SU-DHL-6 (cell line): Measurements from ENCODE around the gene ENTPD8.
"Not testable (repeated sequence)": the region's sequence is repeated elsewhere in the genome, so short reads cannot be mapped to it uniquely, and the experiment has no call there.

Experiments used
- H2AFZ ChIP-seq: fragments of 200-600 bp; sonication (generic); 2 replicates; pipeline ENCODE4 v1.6.1; 2014; ENCODE audit warnings: low read depth, mild to moderate bottlenecking, moderate library complexity, mixed read lengths, antibody characterized with exemption, low read length; ENCODE audit not compliant: severe bottlenecking
- H3F3A ChIP-seq: fragments of 200-600 bp; shearing (Covaris generic); 2 replicates; pipeline ENCODE4 v1.6.0; 2016; ENCODE audit warnings: antibody characterized with exemption, mild to moderate bottlenecking; ENCODE audit not compliant: insufficient read depth
- H3K27ac ChIP-seq: fragments of 200-600 bp; sonication (generic); 2 replicates; pipeline ENCODE4 v1.5.1; 2016; ENCODE audit warnings: low read depth, mild to moderate bottlenecking, low read length, moderate library complexity, mixed read lengths
- H3K27me3 ChIP-seq: fragments of 200-600 bp; sonication (generic), shearing (Covaris generic); 2 replicates; pipeline ENCODE4 v1.6.0; 2014; ENCODE audit warnings: mild to moderate bottlenecking, low read length
- H3K36me3 ChIP-seq: fragments of 200-600 bp; sonication (generic); 2 replicates; pipeline ENCODE4 v1.6.1; 2014; ENCODE audit warnings: mild to moderate bottlenecking, low read length, mixed read lengths
- H3K4me2 ChIP-seq: fragments of 300-600, 200-600 bp; shearing (Covaris generic), sonication (generic); 2 replicates; pipeline ENCODE4 v1.6.0; 2014; ENCODE audit warnings: low read length, low read depth, mild to moderate bottlenecking; ENCODE audit not compliant: poor library complexity, severe bottlenecking
- H3K4me3 ChIP-seq: fragments of 200-600 bp; sonication (generic); 2 replicates; pipeline ENCODE4 v1.5.1; 2014; ENCODE audit warnings: antibody characterized with exemption, low read length, mild to moderate bottlenecking, mixed read lengths; ENCODE audit not compliant: insufficient read depth, poor library complexity, severe bottlenecking
- H3K79me2 ChIP-seq: fragments of 200-600 bp; sonication (generic); 2 replicates; pipeline ENCODE4 v1.6.1; 2014; ENCODE audit warnings: mild to moderate bottlenecking, low read length, moderate library complexity; ENCODE audit not compliant: insufficient read depth
- H3K9ac ChIP-seq: fragments of 200-600 bp; sonication (generic); 2 replicates; pipeline ENCODE4 v1.7.0; 2014; ENCODE audit warnings: mild to moderate bottlenecking, low read length
- H3K9me2 ChIP-seq: fragments of 200-600 bp; sonication (generic); replicated peaks from 2 replicates; pipeline ENCODE4 v1.6.1; 2014; ENCODE audit warnings: low read length; ENCODE audit not compliant: insufficient read depth
- H3K9me3 ChIP-seq: fragments of 200-600 bp; sonication (generic); 2 replicates; pipeline ENCODE4 v1.6.1; 2014; ENCODE audit warnings: low read length, mixed read lengths; ENCODE audit not compliant: insufficient read depth
- H4K20me1 ChIP-seq: fragments of 200-600 bp; sonication (generic); 2 replicates; pipeline ENCODE4 v1.6.1; 2014; ENCODE audit warnings: low read depth, mild to moderate bottlenecking, antibody characterized with exemption, low read length, moderate library complexity, mixed read lengths
- CTCF ChIP-seq: fragments of 200-600 bp; sonication (generic); IDR thresholded peaks from one replicate; pipeline ENCODE4 v1.5.1; 2017; ENCODE audit warnings: antibody characterized with exemption, mild to moderate bottlenecking, low read length, moderate library complexity; ENCODE audit not compliant: insufficient read depth, poor library complexity, severe bottlenecking
- EZH2phosphoT487 ChIP-seq: fragments of 200-600 bp; sonication (generic), shearing (Covaris generic); conservative IDR thresholded peaks from 2 replicates; pipeline ENCODE4 v1.6.1; 2018; ENCODE audit warnings: mild to moderate bottlenecking, antibody characterized with exemption, low read length, moderate library complexity, mixed read lengths

ENTPD8 gene

GRCh38 chr9:137411260-137411644 is 29.9 kb downstream of the ENTPD8 start:
- Histone ChIP-seq H3K4me2 (no peak overlapping the region), H3K9ac (no peak overlapping the region), H3K27ac (no peak overlapping the region)

GRCh38 chr9:137410891-137411249 is 30.3 kb downstream of the ENTPD8 start:
- TF ChIP-seq CTCF, result no peak
- TF ChIP-seq EZH2phosphoT487, result no peak
- Histone ChIP-seq H3K9me3 (no peaks in the 10 kb centered on the region), H3K36me3 (no peaks in the 10 kb centered on the region), H3K27me3 (no peaks in the 10 kb centered on the region), H3K79me2 (no peaks in the 10 kb centered on the region), H3F3A (no peaks in the 10 kb centered on the region), H3K9ac (no peak overlapping the region), H4K20me1 (no peaks in the 10 kb centered on the region; the same call in 1 of the 2 replicates), H3K4me3 (no peak overlapping the region), H3K9me2 (no peaks in the 10 kb centered on the region), H3K4me2 (no peak overlapping the region), H2AFZ (no peak overlapping the region), H3K27ac (no peak overlapping the region)

More at GRCh38 chr9:137411260-137411644, 29.9 kb downstream of the ENTPD8 start:
- Histone ChIP-seq H3K9me3 (no peaks in the 10 kb centered on the region), H3K27me3 (no peaks in the 10 kb centered on the region), H3K9me2 (no peaks in the 10 kb centered on the region), H2AFZ (no peak overlapping the region), H3K79me2 (no peaks in the 10 kb centered on the region), H3K36me3 (no peaks in the 10 kb centered on the region), H3F3A (no peaks in the 10 kb centered on the region), H3K4me3 (no peak overlapping the region), H4K20me1 (no peaks in the 10 kb centered on the region; the same call in 1 of the 2 replicates)
- TF ChIP-seq EZH2phosphoT487, result no peak
- TF ChIP-seq CTCF, result no peak

GRCh38 chr9:137410236-137410890 is 30.8 kb downstream of the ENTPD8 start:
- H4K20me1 ChIP-seq, H2AFZ ChIP-seq, H3K27me3 ChIP-seq, H3K36me3 ChIP-seq, H3K9me3 ChIP-seq, H3K4me2 ChIP-seq, H3F3A ChIP-seq, H3K79me2 ChIP-seq, H3K4me3 ChIP-seq, H3K9me2 ChIP-seq, H3K9ac ChIP-seq, H3K27ac ChIP-seq: not testable (repeated sequence)

GRCh38 chr9:137409515-137409914 is 31.6 kb downstream of the ENTPD8 start:
- H3K27ac ChIP-seq, result no peak overlapping the region
- TF ChIP-seq EZH2phosphoT487 (no peak), CTCF (no peak)
- no peaks in the 10 kb centered on the region for H3K27me3 ChIP-seq
- no peaks in the 10 kb centered on the region for H3K9me2 ChIP-seq
- H3K36me3 ChIP-seq, result no peaks in the 10 kb centered on the region
- no peaks in the 10 kb centered on the region for H3K79me2 ChIP-seq
- no peaks in the 10 kb centered on the region; the same call in 1 of the 2 replicates for H4K20me1 ChIP-seq
- no peaks in the 10 kb centered on the region for H3F3A ChIP-seq
- no peak overlapping the region for H3K4me3 ChIP-seq
- no peaks in the 10 kb centered on the region for H3K9me3 ChIP-seq
- H3K4me2 ChIP-seq, result no peak overlapping the region
- H2AFZ ChIP-seq, result no peak overlapping the region
- H3K9ac ChIP-seq, result no peak overlapping the region
